Peyer's patch (tissue), 4 donors: Measurements from ENCODE around the gene RGS13.

Experiments used
- POLR2A ChIP-seq, 2 donors: fragments of 450-650 bp; IDR thresholded peaks; one replicate each; pipeline ENCODE4 v1.5.1; 2017; ENCODE audit warnings: antibody characterized with exemption in 2 of 2, mild to moderate bottlenecking in 2 of 2, moderate library complexity in 2 of 2
- TF ChIP-seq, protein P1 (sequence below), 6 experiments: fragments of 450-650 bp in 4 of 6; fragments of 200-600 bp in 2 of 6; sonication (generic) in 1 of 6; IDR thresholded peaks; one replicate each; pipeline ENCODE4 v1.5.1; 2017 to 2019; ENCODE audit warnings: antibody characterized with exemption in 6 of 6, mild to moderate bottlenecking in 3 of 6, moderate library complexity in 1 of 6

DNA sequence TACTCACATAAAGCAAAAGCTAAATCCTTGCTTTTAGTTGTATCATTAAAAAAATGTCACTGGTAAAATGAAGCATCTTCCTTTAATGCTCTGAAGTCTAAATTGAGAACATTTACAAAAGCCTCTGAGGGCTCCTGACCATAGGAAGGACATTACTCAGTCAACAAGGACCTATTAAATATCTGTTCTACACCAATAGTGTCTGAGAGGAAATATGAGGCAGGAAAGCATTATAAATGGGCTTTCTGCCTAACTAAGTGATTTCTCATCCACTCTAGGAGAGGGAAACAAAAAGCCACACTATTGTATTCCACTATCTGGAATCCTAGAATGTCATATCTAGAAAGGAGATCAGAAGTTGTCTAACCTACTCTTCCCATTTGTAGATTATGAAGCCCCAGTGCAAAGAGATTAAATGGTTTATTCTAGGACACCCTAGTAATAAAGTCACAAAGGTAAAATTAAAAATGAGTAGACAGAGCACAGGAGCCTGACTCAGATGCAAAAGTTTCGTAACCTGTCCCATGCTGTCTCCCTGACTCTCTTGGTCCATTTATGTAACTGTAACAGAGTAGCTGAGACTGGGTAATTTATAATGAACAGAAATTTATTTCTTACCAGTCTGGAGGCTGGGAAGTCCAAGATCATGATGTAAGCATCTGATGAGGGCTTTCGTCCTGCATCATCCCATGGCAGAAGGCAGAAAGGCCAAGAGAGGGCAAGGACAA lies 42.8 kb upstream of the RGS13 start:
- no peak for TF ChIP-seq POLR2A (IDR thresholded peaks at IDR 0.05)
- TF ChIP-seq, protein P1, sequence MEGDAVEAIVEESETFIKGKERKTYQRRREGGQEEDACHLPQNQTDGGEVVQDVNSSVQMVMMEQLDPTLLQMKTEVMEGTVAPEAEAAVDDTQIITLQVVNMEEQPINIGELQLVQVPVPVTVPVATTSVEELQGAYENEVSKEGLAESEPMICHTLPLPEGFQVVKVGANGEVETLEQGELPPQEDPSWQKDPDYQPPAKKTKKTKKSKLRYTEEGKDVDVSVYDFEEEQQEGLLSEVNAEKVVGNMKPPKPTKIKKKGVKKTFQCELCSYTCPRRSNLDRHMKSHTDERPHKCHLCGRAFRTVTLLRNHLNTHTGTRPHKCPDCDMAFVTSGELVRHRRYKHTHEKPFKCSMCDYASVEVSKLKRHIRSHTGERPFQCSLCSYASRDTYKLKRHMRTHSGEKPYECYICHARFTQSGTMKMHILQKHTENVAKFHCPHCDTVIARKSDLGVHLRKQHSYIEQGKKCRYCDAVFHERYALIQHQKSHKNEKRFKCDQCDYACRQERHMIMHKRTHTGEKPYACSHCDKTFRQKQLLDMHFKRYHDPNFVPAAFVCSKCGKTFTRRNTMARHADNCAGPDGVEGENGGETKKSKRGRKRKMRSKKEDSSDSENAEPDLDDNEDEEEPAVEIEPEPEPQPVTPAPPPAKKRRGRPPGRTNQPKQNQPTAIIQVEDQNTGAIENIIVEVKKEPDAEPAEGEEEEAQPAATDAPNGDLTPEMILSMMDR (IDR thresholded peaks at IDR 0.05): no peak
